ENCODE data around the gene NRXN3.

GRCh38 chr14:79186523-79186922 is 1016.4 kb downstream of the NRXN3 start:
- TF ChIP-seq SP1 (IDR thresholded peaks at IDR 0.05; ENCODE audit: low read depth) (no peak), ZBTB33 (IDR thresholded peaks at IDR 0.05; ENCODE audit: extremely low read depth, insufficient replicate concordance, low read length) (no peak), MAX (IDR thresholded peaks at IDR 0.05) (no peak), POLR2AphosphoS5 (IDR thresholded peaks at IDR 0.05; ENCODE audit: low read depth, low read length) (no peak), REST (IDR thresholded peaks at IDR 0.05; ENCODE audit: low read depth) (no peak), EZH2 (IDR thresholded peaks at IDR 0.05) (no peak), FOSL1 (IDR thresholded peaks at IDR 0.05; ENCODE audit: low read depth) (no peak), ZNF274 (IDR thresholded peaks at IDR 0.05; ENCODE audit: low read depth, low read length) (no peak), CTCF (IDR thresholded peaks at IDR 0.05 in 2 of 3, conservative IDR thresholded peaks at IDR 0.05 in 1 of 3; ENCODE audit: borderline replicate concordance in 1 of 3, insufficient read depth in 1 of 3, low read depth in 2 of 3, low read length in 2 of 3) (no peak), POLR2A (IDR thresholded peaks at IDR 0.05; ENCODE audit: borderline replicate concordance, extremely low read depth, insufficient read depth, insufficient read length) (no peak), SRF (IDR thresholded peaks at IDR 0.05; ENCODE audit: low read depth) (no peak), ATF3 (IDR thresholded peaks at IDR 0.05) (no peak)

All from HCT116 (cell line).